HG03025 (cell line): ENCODE results near the gene ANKRD28.
"Not testable (repeated sequence)": the region's sequence is repeated elsewhere in the genome, so short reads cannot be mapped to it uniquely, and the experiment has no call there.

Experiments used
- ATAC-seq: cut with Tn5 transposase; IDR thresholded peaks from one replicate; pipeline ENCODE4 v1.9.1; 2021; ENCODE audit warnings: mild to moderate bottlenecking, moderate library complexity; ENCODE audit not compliant: unreplicated experiment, low FRiP score

ANKRD28 gene

DNA sequence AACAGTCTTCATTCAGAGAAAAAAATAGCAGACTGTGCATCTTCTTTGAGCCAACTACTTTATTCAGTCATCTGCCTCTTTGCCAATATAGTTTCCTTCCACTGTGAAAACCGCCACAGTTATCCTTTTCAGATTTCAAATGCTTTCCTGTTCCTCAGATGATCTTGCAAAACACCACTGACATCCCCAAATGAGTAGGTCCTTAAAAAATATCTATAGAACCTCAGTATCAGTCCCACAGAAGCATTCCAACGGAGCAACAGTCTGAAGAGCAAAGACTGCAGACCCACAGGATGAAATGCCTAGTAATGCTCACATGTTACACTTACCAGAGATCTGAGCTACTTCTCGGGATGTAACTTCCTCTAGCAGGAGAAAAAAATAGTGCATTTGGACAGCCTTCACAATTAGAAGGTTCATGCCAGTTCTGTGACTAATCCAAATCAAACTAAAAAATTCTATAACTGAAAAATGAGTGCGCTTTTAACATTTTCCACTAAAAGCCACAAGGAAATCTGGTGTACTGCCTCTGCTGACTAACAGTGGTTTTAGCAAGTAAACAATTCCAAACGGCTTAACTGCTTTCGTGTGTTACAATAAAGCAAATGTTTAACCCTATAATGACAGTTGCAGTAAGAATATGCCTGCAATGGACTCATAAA lies at the start of gene ANKRD28:
TSS of gene ANKRD28 (minus strand) at position 338 of the 662 bp plus-strand sequence. CDS start 1,458 bp downstream, outside the sequence.
- no peak for ATAC-seq

GRCh38 chr3:15847239-15847638 lies 49.5 kb upstream of the ANKRD28 start:
- ATAC-seq = no peak

DNA sequence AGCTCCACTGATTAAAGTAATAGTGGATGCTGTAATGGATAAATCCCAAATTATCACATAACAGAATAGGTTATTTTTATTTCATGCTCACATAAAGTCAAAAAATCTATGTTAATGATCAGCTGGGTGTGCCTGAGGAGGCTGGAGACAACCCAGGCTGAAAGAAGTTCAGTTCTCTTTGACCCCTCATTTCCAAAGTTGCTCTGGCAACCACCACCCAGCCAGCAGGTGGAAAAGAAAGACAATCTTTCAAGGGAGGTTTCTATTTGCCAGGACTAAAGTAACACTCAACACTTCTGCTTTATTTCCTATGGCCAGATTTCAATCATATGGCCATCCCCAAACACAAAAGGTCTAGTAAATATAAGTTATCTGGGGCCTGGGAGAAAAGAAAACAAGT lies 48.8 kb upstream of the ANKRD28 start:
- no peak for ATAC-seq

DNA sequence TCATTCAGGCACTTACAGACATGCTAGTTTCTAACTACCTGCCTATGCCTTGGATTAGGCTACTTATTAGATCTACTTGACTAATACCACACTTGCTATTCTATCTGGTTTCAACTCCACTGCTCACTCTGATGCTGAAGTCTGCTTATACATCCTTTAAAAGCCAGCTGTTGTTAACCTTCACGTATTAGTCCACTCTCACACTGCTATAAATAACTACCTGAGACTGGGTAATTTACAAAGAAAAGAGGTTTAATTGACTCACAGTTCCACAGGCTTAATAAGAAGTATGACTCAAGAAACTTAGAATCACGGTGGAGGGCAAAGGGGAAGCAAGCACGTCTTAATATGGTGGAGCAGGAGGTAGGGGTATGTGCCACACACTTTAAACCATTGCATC lies 47.7 kb upstream of the ANKRD28 start:
- no peak for ATAC-seq

GRCh38 chr3:15844889-15845288 lies 47.1 kb upstream of the ANKRD28 start:
- ATAC-seq = no peak

DNA sequence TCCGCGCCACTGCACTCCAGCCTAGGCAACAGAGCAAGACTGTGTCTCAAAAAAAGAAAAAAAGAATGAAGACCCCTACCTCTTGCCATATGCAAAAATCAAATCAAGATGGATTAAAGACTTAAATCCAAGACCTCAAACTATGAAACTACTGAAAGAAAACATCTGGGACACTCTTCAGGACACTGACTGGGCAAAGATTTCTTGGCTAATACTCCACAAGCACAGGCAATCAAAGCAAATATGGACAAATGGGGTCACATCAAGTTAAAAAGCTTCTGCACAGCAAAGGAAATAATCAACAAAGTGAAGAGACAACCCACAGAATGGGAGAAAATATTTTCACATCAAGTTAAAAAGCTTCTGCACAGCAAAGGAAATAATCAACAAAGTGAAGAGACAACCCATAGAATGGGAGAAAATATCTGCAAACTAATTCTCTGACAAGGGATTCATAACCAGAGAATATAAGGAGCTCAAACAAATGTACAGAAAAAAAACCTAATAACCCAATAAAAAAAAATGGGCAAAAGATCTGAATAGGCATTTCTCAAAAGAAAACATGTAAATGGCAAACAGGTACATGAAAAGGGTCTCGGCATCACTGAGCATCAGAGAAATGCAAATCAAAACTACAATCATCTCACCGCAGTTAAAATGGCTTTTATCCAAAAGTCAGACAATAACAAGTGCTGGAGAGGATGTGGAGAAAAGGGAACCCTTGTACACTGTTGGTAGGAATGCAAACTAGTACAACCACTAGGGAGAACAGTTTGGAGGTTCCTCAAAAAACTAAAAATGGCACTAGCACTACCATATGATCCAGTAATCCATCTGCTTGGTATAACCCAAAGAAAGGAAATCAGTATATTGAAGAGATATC lies 43.6 kb upstream of the ANKRD28 start:
- ATAC-seq = not testable (repeated sequence)

DNA sequence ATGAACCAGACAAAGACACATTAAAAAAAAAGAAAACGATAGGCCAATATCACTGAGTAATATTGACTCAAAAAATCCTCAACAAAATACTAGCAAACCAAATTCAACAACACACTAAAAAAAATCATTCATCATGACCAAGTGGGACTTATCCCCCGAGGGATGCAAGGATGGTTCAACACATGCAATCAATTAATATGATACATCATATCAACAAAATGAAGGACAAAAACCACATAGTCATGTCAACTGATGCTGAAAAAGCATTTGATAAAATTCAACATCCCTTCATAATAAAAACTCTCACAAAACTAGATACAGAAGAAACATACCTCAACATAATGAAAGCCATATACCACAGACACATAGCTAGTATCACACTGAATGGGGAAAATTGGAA lies 41.8 kb upstream of the ANKRD28 start:
- no peak for ATAC-seq

GRCh38 chr3:15831927-15832326 lies 34.1 kb upstream of the ANKRD28 start:
- ATAC-seq = no peak

- no peak for ATAC-seq
Observed at GRCh38 chr3:15825016-15825415, 27.2 kb upstream of the ANKRD28 start.

GRCh38 chr3:15823092-15823491 lies 25.3 kb upstream of the ANKRD28 start:
- no peak for ATAC-seq

GRCh38 chr3:15822281-15822680 lies 24.5 kb upstream of the ANKRD28 start:
- no peak for ATAC-seq

DNA sequence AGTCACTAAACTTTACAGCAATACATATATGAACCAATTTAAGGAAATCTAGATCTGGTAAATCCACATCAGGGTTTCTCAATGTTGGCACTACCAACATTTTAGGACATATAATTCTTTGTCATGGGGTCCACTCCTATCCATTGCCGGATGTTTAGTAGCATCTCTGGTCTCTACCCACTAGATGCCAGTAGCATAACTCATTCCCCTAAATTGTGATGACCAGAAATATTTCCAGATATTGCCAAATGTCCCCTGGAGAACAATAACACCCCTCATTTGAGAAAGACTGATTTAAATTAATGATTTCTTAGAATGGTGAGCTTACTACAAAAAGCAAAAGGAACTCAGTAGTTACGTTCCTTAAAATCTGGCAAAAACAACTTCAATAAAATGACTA lies 23.1 kb upstream of the ANKRD28 start:
- no peak for ATAC-seq

DNA sequence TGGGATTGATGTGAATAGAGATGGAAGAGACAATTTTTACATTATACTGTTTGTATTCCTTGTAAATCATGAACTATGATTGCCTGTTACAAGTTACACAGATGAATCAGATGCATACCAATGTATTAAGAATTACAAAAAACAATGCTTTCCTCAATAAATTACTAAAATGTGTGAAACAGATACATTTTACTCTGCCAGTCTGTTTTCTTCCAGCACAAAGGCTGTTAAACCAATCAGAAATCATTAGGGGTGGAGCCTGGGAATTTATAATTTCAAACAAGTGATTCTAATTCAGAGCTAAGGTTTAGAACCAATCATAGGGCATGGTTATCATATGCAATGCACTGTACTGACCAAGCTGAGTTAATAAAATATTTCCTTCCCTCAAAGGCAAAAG lies 21.8 kb upstream of the ANKRD28 start:
- ATAC-seq = no peak

GRCh38 chr3:15819043-15819442 lies 21.3 kb upstream of the ANKRD28 start:
- ATAC-seq = no peak

GRCh38 chr3:15815696-15816095 lies 17.9 kb upstream of the ANKRD28 start:
- ATAC-seq = no peak

DNA sequence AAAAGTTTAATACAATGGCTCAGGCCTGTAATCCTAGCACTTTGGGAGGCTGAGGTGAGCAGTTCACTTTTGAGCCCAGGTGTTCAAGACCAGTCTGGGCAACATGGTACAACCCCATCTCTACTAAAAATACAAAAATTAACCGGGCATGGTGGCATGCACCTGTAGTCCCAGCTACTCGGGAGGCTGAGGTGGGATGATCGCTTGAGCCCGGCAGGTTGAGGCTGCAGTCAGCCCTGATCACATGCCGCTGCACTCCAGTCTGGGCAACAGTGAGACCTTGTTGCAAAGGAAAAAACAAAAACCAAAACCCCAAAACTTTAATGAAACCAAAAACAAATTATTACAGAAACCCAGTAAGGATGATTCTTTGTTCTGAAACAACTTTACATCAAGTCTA lies 15.3 kb upstream of the ANKRD28 start:
- ATAC-seq = not testable (repeated sequence)

DNA sequence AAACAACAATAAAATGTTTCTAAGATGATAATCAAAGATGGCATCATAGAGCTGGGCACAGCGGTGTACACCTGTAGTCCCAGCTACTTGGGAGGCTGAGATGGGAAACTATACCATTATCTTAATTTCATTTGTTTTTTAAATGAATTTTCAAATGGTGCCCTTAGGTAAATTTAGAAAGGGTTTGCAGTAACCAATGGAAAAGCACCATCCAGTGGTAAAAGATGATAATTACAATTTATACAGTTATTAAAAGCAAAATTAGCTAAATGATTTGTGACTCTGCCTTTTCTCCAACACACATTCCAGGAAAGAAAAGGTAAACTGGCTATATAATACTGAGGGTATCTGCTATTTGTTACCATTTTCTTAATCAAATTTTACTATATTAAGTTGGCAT lies 14.4 kb upstream of the ANKRD28 start:
- no peak for ATAC-seq

DNA sequence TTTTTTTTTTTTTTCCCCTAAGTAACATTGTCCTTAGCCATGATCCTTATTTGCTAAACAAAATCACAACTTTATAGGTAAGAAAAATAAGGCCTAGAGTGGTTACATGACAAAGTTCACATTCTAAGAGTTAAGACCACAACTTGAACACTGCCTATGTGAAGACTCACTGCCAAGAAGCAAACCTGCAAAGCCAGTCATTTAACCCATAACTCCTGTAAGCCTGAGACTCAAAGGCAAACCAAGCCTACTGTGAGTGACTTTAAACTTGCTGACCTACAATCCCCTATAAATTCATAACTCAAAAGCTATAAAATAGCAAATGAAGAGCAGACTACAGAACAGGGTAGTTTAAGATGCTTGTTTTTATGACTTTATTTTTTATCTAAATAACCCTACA lies 12.9 kb upstream of the ANKRD28 start:
- no peak for ATAC-seq

DNA sequence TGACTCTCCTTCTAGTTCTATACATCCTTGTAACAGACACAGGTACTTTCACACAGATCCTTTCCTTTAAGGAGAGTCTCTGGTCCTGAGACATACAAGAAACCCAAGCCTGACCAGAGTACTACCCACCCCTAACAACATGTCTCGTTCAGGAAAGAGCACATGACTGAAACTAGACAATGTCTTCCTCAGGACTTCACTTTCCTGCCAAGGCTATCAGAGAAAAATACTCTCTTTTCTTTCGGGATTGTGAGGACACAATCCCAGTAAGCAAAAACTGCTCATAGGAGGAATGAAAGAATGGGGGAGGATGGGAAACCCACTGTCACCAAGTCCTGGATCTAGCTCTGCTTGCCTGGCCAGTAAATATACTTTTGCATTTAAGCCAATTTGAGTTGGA lies 11.5 kb upstream of the ANKRD28 start:
- ATAC-seq = no peak

DNA sequence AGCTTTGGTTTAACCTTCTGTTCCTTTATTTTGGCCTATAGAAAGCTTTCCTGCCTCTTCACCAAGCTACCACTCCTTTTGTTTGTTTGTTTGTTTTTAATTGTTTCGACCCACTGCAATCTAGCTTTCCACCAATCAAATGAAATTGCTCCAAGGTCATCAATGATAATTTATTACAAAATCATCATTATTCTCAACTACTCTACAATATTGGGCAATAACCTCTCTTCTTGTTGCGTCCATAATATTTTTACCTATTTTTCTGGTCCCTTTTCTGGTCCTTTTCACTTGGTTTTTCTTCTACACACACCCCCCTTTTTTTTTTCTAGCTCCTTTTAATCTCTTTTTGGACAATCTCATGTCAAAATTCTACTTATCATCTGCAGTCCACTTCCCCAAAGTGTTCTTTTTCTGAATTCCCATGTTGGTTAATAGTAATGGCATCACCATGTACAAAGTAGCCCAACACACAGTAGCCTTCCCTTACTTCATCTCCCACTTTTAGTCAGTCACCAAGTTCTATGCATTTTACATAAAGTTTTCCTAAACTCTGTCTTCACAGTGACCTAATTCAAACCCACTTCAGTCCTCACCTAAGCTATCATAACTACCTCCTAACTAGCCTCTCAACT lies 11.0 kb upstream of the ANKRD28 start:
- ATAC-seq = no peak

DNA sequence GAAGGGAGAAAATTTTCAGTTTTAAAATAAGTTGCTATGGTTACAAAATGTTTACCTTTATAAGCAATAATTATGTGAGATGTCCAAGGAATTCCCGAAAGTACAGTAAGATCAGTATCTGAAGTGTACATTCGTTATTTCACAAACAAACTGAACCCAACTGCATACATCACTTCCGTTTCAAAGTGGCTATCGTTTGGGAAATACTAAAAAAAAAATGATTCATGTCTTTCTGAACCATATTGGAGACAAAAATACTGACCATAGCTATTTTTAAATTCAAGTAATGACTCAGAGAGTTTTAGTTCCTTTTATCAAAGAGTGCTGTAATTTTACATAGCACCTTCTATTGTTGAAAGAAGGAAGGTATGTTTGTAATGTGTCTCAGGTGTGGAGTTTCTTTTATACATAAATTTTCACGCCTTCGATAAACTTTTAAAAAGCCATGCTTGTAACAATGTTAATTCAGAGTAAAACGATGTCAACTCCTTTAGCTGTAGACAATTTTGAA lies 8.0 kb upstream of the ANKRD28 start:
- peak; percentile 56 for ATAC-seq
